K562 (cell line): ENCODE measurements around the gene KCNQ5. TPM values are rescaled to one million over a fixed set of nuclear protein-coding genes. Genes with fewer than 3 reads are reported as not detected.

Experiments used
- ATAC-seq: fragments of 200-7000 bp; cut with Tn5 transposase; 3 replicates; pipeline ENCODE4 v1.9.1; 2020; ENCODE audit warnings: moderate library complexity
- BruUV-seq: library from RNA; stranded (reverse); fragments of 400-500 nt; replicated peaks from 2 replicates; lab custom pipeline; 2021; lab: Mats Ljungman, UMichigan
- CTCF ChIA-PET: fragments of 300-600 bp; formaldehyde crosslinking; extraction: SDS; loops from one replicate; lab custom pipeline; 2021; ENCODE audit warnings: low intra/inter-chr PET ratio; lab: Yijun Ruan, JAX
- POLR2A ChIA-PET: fragments of 300-600, 350-650 bp; sonication (Branson Sonifier 250); formaldehyde crosslinking; extraction: SDS; loops from one replicate; lab custom pipeline; 2021; ENCODE audit warnings: antibody characterized with exemption, inconsistent platforms; lab: Yijun Ruan, JAX
- DNase-seq, 4 experiments: peaks; one replicate each; pipeline versions ENCODE4 v3.0.0 to v3.0.0-alpha.2; 2011 to 2018; ENCODE audit warnings: low spot score in 3 of 4, mixed read lengths in 3 of 4; ENCODE audit errors: extremely low read depth in 1 of 4
- FAIRE-seq: peaks from 2 replicates; lab custom pipeline; 2011; peaks lifted over from hg19 to GRCh38; lab: Jason Lieb, UNC
- H2AFZ ChIP-seq: 2 replicates; pipeline ENCODE4 v1.6.0; 2011; ENCODE audit warnings: low read depth, low read length, control low read depth, inconsistent platforms
- H3K27ac ChIP-seq: fragments of 200-600 bp; 3 replicates; pipeline ENCODE4 v1.8.0; 2011; ENCODE audit warnings: low read depth, mild to moderate bottlenecking, control low read depth, inconsistent platforms, low read length, moderate library complexity, mixed read lengths; ENCODE audit errors: extremely low read depth
- H3K27me3 ChIP-seq, 2 experiments: fragments of 300-600 bp in 1 of 2; 2 replicates in 1 of 2; 3 replicates in 1 of 2; pipeline versions ENCODE4 v1.6.0 to v1.8.0; 2011; ENCODE audit warnings: inconsistent platforms in 2 of 2, low read length in 2 of 2, mild to moderate bottlenecking in 1 of 2, mixed read lengths in 1 of 2, moderate library complexity in 1 of 2; ENCODE audit not compliant: control insufficient read depth in 2 of 2, insufficient read depth in 2 of 2
- H3K36me3 ChIP-seq: fragments of 300-600 bp; 3 replicates; pipeline ENCODE4 v1.8.0; 2011; ENCODE audit warnings: mild to moderate bottlenecking, low read length, inconsistent platforms; ENCODE audit not compliant: control insufficient read depth, insufficient read depth
- H3K4me1 ChIP-seq, 2 experiments: fragments of 200-600 bp in 1 of 2; replicated peaks in 1 of 2; 2 replicates in 1 of 2; 3 replicates in 1 of 2; pipeline versions ENCODE4 v1.5.1 to v1.8.0; 2011; ENCODE audit warnings: inconsistent platforms in 2 of 2, low read length in 2 of 2, mild to moderate bottlenecking in 1 of 2, mixed read lengths in 1 of 2, moderate library complexity in 1 of 2; ENCODE audit not compliant: control insufficient read depth in 2 of 2, insufficient read depth in 2 of 2
- H3K4me2 ChIP-seq: 2 replicates; pipeline ENCODE4 v1.6.1; 2011; ENCODE audit warnings: low read length, control low read depth, inconsistent platforms, mixed read lengths; ENCODE audit not compliant: insufficient read depth
- H3K4me3 ChIP-seq: fragments of 200-600 bp; sonication (generic), shearing (Covaris generic); 2 replicates; pipeline ENCODE4 v1.5.1; 2016; ENCODE audit warnings: control low read depth, inconsistent platforms
- H3K79me2 ChIP-seq: fragments of 200-600 bp; 3 replicates; pipeline ENCODE4 v1.8.0; 2011; ENCODE audit warnings: low read length, inconsistent platforms; ENCODE audit not compliant: control insufficient read depth, insufficient read depth
- H3K9ac ChIP-seq, 2 experiments: 2 replicates each; pipeline versions ENCODE4 v1.6.0 to v1.6.1; 2011; ENCODE audit warnings: low read depth in 2 of 2, low read length in 2 of 2, control low read depth in 1 of 2, inconsistent platforms in 1 of 2, mild to moderate bottlenecking in 1 of 2, mixed read lengths in 1 of 2; ENCODE audit not compliant: insufficient read depth in 1 of 2
- H3K9me1 ChIP-seq: one replicate; pipeline ENCODE4 v1.6.0; 2011; ENCODE audit warnings: inconsistent platforms, mild to moderate bottlenecking, low read length, moderate library complexity; ENCODE audit not compliant: control insufficient read depth, insufficient read depth
- H3K9me3 ChIP-seq: replicated peaks from 2 replicates; pipeline ENCODE4 v1.5.1; 2011; ENCODE audit warnings: low read depth, low read length, inconsistent platforms; ENCODE audit not compliant: control insufficient read depth, insufficient read depth
- H4K20me1 ChIP-seq: replicated peaks from 2 replicates; pipeline ENCODE4 v1.6.1; 2011; ENCODE audit warnings: low read length, inconsistent platforms, mixed read lengths; ENCODE audit not compliant: control insufficient read depth, insufficient read depth
- BRF1 ChIP-seq: IDR thresholded peaks from 3 replicates; pipeline ENCODE4 v1.6.1; 2011; ENCODE audit warnings: borderline replicate concordance, mild to moderate bottlenecking; ENCODE audit not compliant: insufficient read length; ENCODE audit errors: extremely low read depth
- CREB3 ChIP-seq: fragments of 450-650 bp; conservative IDR thresholded peaks from 2 replicates; pipeline ENCODE4 v1.6.1; 2016; ENCODE audit warnings: missing genetic modification characterization, low read depth, mild to moderate bottlenecking, missing compliant biosample characterization, moderate library complexity
- FIP1L1 ChIP-seq: fragments of 200-400 bp; formaldehyde crosslinking; IDR thresholded peaks from 2 replicates; pipeline ENCODE4 v1.6.1; 2018; ENCODE audit warnings: mild to moderate bottlenecking, low read depth, low read length; ENCODE audit not compliant: poor library complexity, severe bottlenecking
- IFI16 ChIP-seq: fragments of 250-450 bp; sonication (Bioruptor Pico); IDR thresholded peaks from 2 replicates; pipeline ENCODE4 v2.1.2; 2022; ENCODE audit warnings: mild to moderate bottlenecking, inconsistent platforms
- KLF10 ChIP-seq: fragments of 250-450 bp; sonication (Bioruptor Pico); IDR thresholded peaks from 2 replicates; pipeline ENCODE4 v1.6.1; 2021; ENCODE audit warnings: matching md5 sums
- PATZ1 ChIP-seq: fragments of 250-450 bp; sonication (Bioruptor Pico); IDR thresholded peaks from 2 replicates; pipeline ENCODE4 v1.5.0; 2020; ENCODE audit warnings: mild to moderate bottlenecking, borderline replicate concordance
- RBM39 ChIP-seq: fragments of 200-400 bp; formaldehyde crosslinking; optimal IDR thresholded peaks from 2 replicates; pipeline ENCODE3; 2018; ENCODE audit warnings: low read depth, low read length
- RFX7 ChIP-seq: fragments of 250-450 bp; sonication (Bioruptor Pico); IDR thresholded peaks from 2 replicates; pipeline ENCODE4 v1.5.1; 2021; ENCODE audit warnings: mild to moderate bottlenecking
- SRF ChIP-seq, 2 experiments: fragments of 250-450, 450-650 bp in 1 of 2; sonication (Bioruptor Pico) in 1 of 2; sonication (generic) in 1 of 2; formaldehyde crosslinking; IDR thresholded peaks; 2 replicates each; pipeline versions ENCODE4 v1.5.0 to v1.5.1; 2020 to 2022; ENCODE audit warnings: mild to moderate bottlenecking in 1 of 2, missing genetic modification reagents in 1 of 2
- TBL1XR1 ChIP-seq, 2 experiments: IDR thresholded peaks; 2 replicates each; pipeline ENCODE4 v1.6.1; 2012; ENCODE audit warnings: improper control_type of control experiment in 2 of 2, low read length in 2 of 2, mild to moderate bottlenecking in 1 of 2
- TFAM ChIP-seq: fragments of 250-450 bp; sonication (Bioruptor Pico); conservative IDR thresholded peaks from 2 replicates; pipeline ENCODE4 v1.5.0; 2021; ENCODE audit warnings: mild to moderate bottlenecking, moderate library complexity
- TGIF2 ChIP-seq: sonication (generic); formaldehyde crosslinking; IDR thresholded peaks from 2 replicates; pipeline ENCODE4 v1.8.1; 2022; ENCODE audit warnings: mild to moderate bottlenecking, missing genetic modification reagents, moderate library complexity
- THRAP3 ChIP-seq: fragments of 450-650 bp; IDR thresholded peaks from 2 replicates; pipeline ENCODE4 v1.6.1; 2016; ENCODE audit warnings: mild to moderate bottlenecking, inconsistent platforms, borderline replicate concordance
- TSC22D4 ChIP-seq: fragments of 450-650 bp; IDR thresholded peaks from 2 replicates; pipeline ENCODE4 v1.6.1; 2016; ENCODE audit warnings: missing genetic modification characterization, missing biosample characterization, control low read depth
- UBTF ChIP-seq, 2 experiments: IDR thresholded peaks; 2 replicates each; pipeline ENCODE4 v1.6.1; 2012; ENCODE audit warnings: improper control_type of control experiment in 2 of 2, low read depth in 2 of 2, low read length in 2 of 2, borderline replicate concordance in 1 of 2
- ZNF232 ChIP-seq: sonication (generic); formaldehyde crosslinking; IDR thresholded peaks from 2 replicates; pipeline ENCODE4 v1.8.0; 2022; ENCODE audit warnings: mild to moderate bottlenecking, missing genetic modification reagents
- ZNF707 ChIP-seq: fragments of 250-450 bp; sonication (Bioruptor Pico); conservative IDR thresholded peaks from 2 replicates; pipeline ENCODE4 v1.8.0; 2022; ENCODE audit warnings: inconsistent platforms, mild to moderate bottlenecking, moderate library complexity
- ZNF717 ChIP-seq: fragments of 250-450 bp; sonication (Bioruptor Pico); IDR thresholded peaks from 2 replicates; pipeline ENCODE4 v1.5.0; 2021
- WGBS: fragments of 100-300 bp; shearing (Covaris generic); methylation state at CpG from one replicate; pipeline ENCODE4 v1.1.6; 2016; ENCODE audit warnings: low coverage, mixed read lengths; ENCODE audit not compliant: insufficient coverage; ENCODE audit errors: missing lambda C conversion rate; 5-methylcytosine and 5-hydroxymethylcytosine counted together
- in situ Hi-C: fragments of 300-500 bp; cut with MboI; formaldehyde crosslinking; loops from 4 replicates; pipeline ENCODE4 v1.15.0; 2018; ENCODE audit warnings: inconsistent platforms, mixed read lengths
- intact Hi-C: fragments of 100-400 bp; cut with micrococcal nuclease; formaldehyde crosslinking; loops from 2 replicates; pipeline ENCODE4 v1.14.2; 2022
- polyA plus RNA-seq, 8 experiments: library from polyadenylated mRNA; depleted of rRNA in 4 of 8; stranded (reverse) in 5 of 8; unstranded in 3 of 8; fragments of >200 nt; fragmentation: Nextera tagmentation in 2 of 8; fragmentation: Illumina TruSeq in 1 of 8; extraction: Ambion mirVana in 2 of 8; extraction: Trizol in 1 of 8; gene quantifications; 2 replicates each; pipeline versions ENCODE4 v1.2.1 to v1.2.3, GENCODE V29; 2011 to 2014; ENCODE audit warnings: inconsistent platforms in 1 of 8, missing spikeins in 1 of 8
- total RNA-seq, 7 experiments: library from RNA; depleted of rRNA in 6 of 7; stranded (reverse); fragments of >200 nt in 6 of 7; fragmentation: Illumina TruSeq in 2 of 7; extraction: Trizol in 2 of 7; gene quantifications; 2 replicates each; pipeline versions ENCODE4 v1.2.1 to v1.2.3, GENCODE V29; 2011 to 2021; ENCODE audit warnings: low replicate concordance in 1 of 7

Gene KCNQ5
- total and polyA plus RNA-seq, 9 of the 15 experiments (the other 6 are each of a cell fraction or from before 2014, with no cell fraction given): 0.31 to 5.9 (median 2.6) TPM

- FAIRE-seq: no peak
- peak; percentile 32; the same call in 1 of the 3 replicates for ATAC-seq
- in situ Hi-C loops: no loop called here
- TF ChIP-seq KLF10 (CRISPR knock-in tag) (no peak), RBM39 (no peak), RFX7 (CRISPR knock-in tag) (no peak), TFAM (no peak), ZNF717 (CRISPR knock-in tag) (no peak), PATZ1 (CRISPR knock-in tag) (no peak), IFI16 (no peak), TBL1XR1 (IDR thresholded peaks at IDR 0.05; ENCODE audit: low read length in 2 of 2) (no peak), ZNF707 (CRISPR knock-in tag) (no peak), TSC22D4 (no peak), BRF1 (no peak), FIP1L1 (no peak), CREB3 (tag) (no peak), SRF (CRISPR knock-in tag; IDR thresholded peaks at IDR 0.05) (no peak), THRAP3 (no peak), TGIF2 (no peak), ZNF232 (CRISPR knock-in tag) (no peak), UBTF (IDR thresholded peaks at IDR 0.05; ENCODE audit: borderline replicate concordance in 1 of 2, low read depth in 2 of 2, low read length in 2 of 2) (no peak)
Measured at GRCh38 chr6:72819609-72820008, 197.7 kb downstream of the KCNQ5 start.

More at GRCh38 chr6:72819609-72820008, 197.7 kb downstream of the KCNQ5 start:
- POLR2A ChIA-PET: no interaction called here
- Histone ChIP-seq H3K4me1 (no peaks in the 10 kb centered on the region), H4K20me1 (no peaks in the 10 kb centered on the region), H3K9ac (no peak overlapping the region), H3K9me1 (no peaks in the 10 kb centered on the region), H3K4me2 (no peak overlapping the region), H3K9me3 (no peaks in the 10 kb centered on the region), H3K4me3 (no peak overlapping the region), H2AFZ (no peak overlapping the region), H3K27me3 (no peaks in the 10 kb centered on the region), H3K36me3 (no peaks in the 10 kb centered on the region), H3K79me2 (no peaks in the 10 kb centered on the region), H3K27ac (no peak overlapping the region)
- BruUV-seq: no TSS peak
- WGBS: 12% methylated on average over 2 of the region's 2 CpGs
- intact Hi-C loops: no loop called here
- CTCF ChIA-PET: no interaction called here
- DNase-seq: peak in 2 of 4 experiments; percentile 3 to 6
